HCT116 (cell line): ENCODE measurements around the gene NSG1.
A peak's percentile ranks its signal among the peaks of the same experiment; 100 is the strongest.

Experiments
- CEBPB ChIP-seq: IDR thresholded peaks from 2 replicates; pipeline ENCODE4 v1.6.1; 2012; ENCODE audit warnings: low read depth
- CTCF ChIP-seq, 3 experiments: fragments of 200-600 bp in 1 of 3; sonication (generic) in 1 of 3; IDR thresholded peaks in 2 of 3; conservative IDR thresholded peaks in 1 of 3; 2 replicates each; pipeline ENCODE4 v1.5.1; 2012 to 2017; ENCODE audit warnings: low read depth in 2 of 3, low read length in 2 of 3, antibody characterized with exemption in 1 of 3, borderline replicate concordance in 1 of 3, control low read depth in 1 of 3, mild to moderate bottlenecking in 1 of 3, mixed read lengths in 1 of 3, mixed run types in 1 of 3, moderate library complexity in 1 of 3; ENCODE audit not compliant: insufficient read depth in 1 of 3
- ELF1 ChIP-seq: IDR thresholded peaks from 2 replicates; pipeline ENCODE4 v1.6.1; 2012; ENCODE audit warnings: low read depth, borderline replicate concordance
- POLR2AphosphoS5 ChIP-seq: IDR thresholded peaks from 2 replicates; pipeline ENCODE4 v1.6.1; 2011; ENCODE audit warnings: mild to moderate bottlenecking, low read depth, low read length, moderate library complexity
- SRF ChIP-seq: IDR thresholded peaks from 2 replicates; pipeline ENCODE4 v1.6.1; 2012; ENCODE audit warnings: low read depth
- TCF7L2 ChIP-seq: IDR thresholded peaks from 2 replicates; pipeline ENCODE4 v1.7.0; 2011; ENCODE audit warnings: borderline replicate concordance, inconsistent platforms; ENCODE audit not compliant: insufficient read depth, insufficient read length; ENCODE audit errors: extremely low read depth

- TF ChIP-seq SRF (no peak), ELF1 (no peak), TCF7L2 (no peak), CEBPB (no peak), POLR2AphosphoS5 (no peak), CTCF (IDR thresholded peaks at IDR 0.05 in 2 of 3, conservative IDR thresholded peaks at IDR 0.05 in 1 of 3; ENCODE audit: borderline replicate concordance in 1 of 3, insufficient read depth in 1 of 3, low read depth in 2 of 3, low read length in 2 of 3) (peak; percentile 43 to 90 (median 80); a peak in 5 of 6 replicates)
These were observed 43.7 kb downstream of the NSG1 start for GRCh38 chr4:4430492-4431195.
